HepG2 (cell line): Measurements from ENCODE around the gene TK1. TPM values are rescaled to one million over a fixed set of nuclear protein-coding genes. Genes with fewer than 3 reads are reported as not detected.
A peak's percentile ranks its signal among the peaks of the same experiment; 100 is the strongest.

ENCODE experiments used
- ARID3A ChIP-seq: IDR thresholded peaks from 2 replicates; pipeline ENCODE4 v1.6.1; 2012; ENCODE audit warnings: low read depth, low read length, improper control_type of control experiment
- ATF1 ChIP-seq: IDR thresholded peaks from 2 replicates; pipeline ENCODE4 v1.6.1; 2016; ENCODE audit warnings: mild to moderate bottlenecking, control low read depth
- CBX5 ChIP-seq: sonication (generic); formaldehyde crosslinking; IDR thresholded peaks from 2 replicates; pipeline ENCODE4 v1.4.0; 2020; ENCODE audit warnings: missing genetic modification reagents, borderline replicate concordance
- DBP ChIP-seq: sonication (generic); formaldehyde crosslinking; IDR thresholded peaks from 2 replicates; pipeline ENCODE4 v1.4.0; 2020; ENCODE audit warnings: missing genetic modification reagents; ENCODE audit errors: not compliant biosample characterization
- GATAD2A ChIP-seq: IDR thresholded peaks from 2 replicates; pipeline ENCODE4 v1.6.1; 2016
- HOXA5 ChIP-seq: sonication (generic); formaldehyde crosslinking; IDR thresholded peaks from 2 replicates; pipeline ENCODE4 v1.4.0; 2020; ENCODE audit warnings: missing genetic modification reagents
- KAT7 ChIP-seq: IDR thresholded peaks from 2 replicates; pipeline ENCODE4 v1.6.1; 2018; ENCODE audit warnings: borderline replicate concordance, missing compliant biosample characterization
- KDM1A ChIP-seq: IDR thresholded peaks from 2 replicates; pipeline ENCODE4 v1.6.1; 2016; ENCODE audit warnings: missing compliant biosample characterization
- KDM5A ChIP-seq: fragments of 200-600 bp; sonication (generic); IDR thresholded peaks from 2 replicates; pipeline ENCODE4 v1.7.0; 2018; ENCODE audit warnings: antibody characterized with exemption, mild to moderate bottlenecking, low read length, borderline replicate concordance
- KDM6A ChIP-seq: IDR thresholded peaks from 2 replicates; pipeline ENCODE4 v1.6.1; 2016; ENCODE audit warnings: low read depth
- KLF11 ChIP-seq: IDR thresholded peaks from 2 replicates; pipeline ENCODE4 v1.6.1; 2016; ENCODE audit warnings: missing compliant biosample characterization
- POLR2A ChIP-seq, 2 experiments: IDR thresholded peaks; 2 replicates each; pipeline ENCODE4 v1.6.1; 2011; ENCODE audit warnings: low read depth in 2 of 2, low read length in 2 of 2, mild to moderate bottlenecking in 1 of 2, moderate library complexity in 1 of 2; ENCODE audit not compliant: insufficient read depth in 1 of 2
- RFX3 ChIP-seq: IDR thresholded peaks from 2 replicates; pipeline ENCODE4 v1.6.1; 2016; ENCODE audit warnings: missing biosample characterization, missing genetic modification reagents
- RXRB ChIP-seq: IDR thresholded peaks from 2 replicates; pipeline ENCODE4 v1.6.1; 2016; ENCODE audit warnings: borderline replicate concordance, missing genetic modification reagents, missing compliant biosample characterization
- TFDP1 ChIP-seq: IDR thresholded peaks from 2 replicates; pipeline ENCODE4 v1.6.1; 2016; ENCODE audit warnings: missing compliant biosample characterization, missing genetic modification reagents, borderline replicate concordance
- ZBTB38 ChIP-seq: sonication (generic); formaldehyde crosslinking; IDR thresholded peaks from 2 replicates; pipeline ENCODE4 v1.5.1; 2020; ENCODE audit warnings: mild to moderate bottlenecking, missing genetic modification reagents
- ZNF24 ChIP-seq: fragments of 450-650 bp; IDR thresholded peaks from 2 replicates; pipeline ENCODE4 v1.6.1; 2017; ENCODE audit warnings: antibody characterized with exemption, mild to moderate bottlenecking
- ZNF329 ChIP-seq: sonication (generic); formaldehyde crosslinking; IDR thresholded peaks from 2 replicates; pipeline ENCODE4 v1.9.0; 2021; ENCODE audit warnings: low read depth, mild to moderate bottlenecking, missing genetic modification reagents
- ZNF354B ChIP-seq: sonication (generic); formaldehyde crosslinking; IDR thresholded peaks from 2 replicates; pipeline ENCODE4 v1.8.0; 2022; ENCODE audit warnings: mild to moderate bottlenecking, missing genetic modification reagents
- ZNF432 ChIP-seq: sonication (generic); formaldehyde crosslinking; IDR thresholded peaks from 2 replicates; pipeline ENCODE4 v1.5.0; 2020; ENCODE audit warnings: missing genetic modification reagents, mild to moderate bottlenecking, borderline replicate concordance
- ZNF772 ChIP-seq: sonication (generic); formaldehyde crosslinking; IDR thresholded peaks from 2 replicates; pipeline ENCODE4 v1.5.0; 2020; ENCODE audit warnings: mild to moderate bottlenecking, missing genetic modification reagents
- ZNF784 ChIP-seq: sonication (generic); formaldehyde crosslinking; IDR thresholded peaks from 2 replicates; pipeline ENCODE4 v1.5.1; 2020; ENCODE audit warnings: missing genetic modification reagents, mild to moderate bottlenecking, borderline replicate concordance
- ZSCAN12 ChIP-seq: sonication (generic); formaldehyde crosslinking; IDR thresholded peaks from 2 replicates; pipeline ENCODE4 v1.9.0; 2021; ENCODE audit warnings: mild to moderate bottlenecking, missing genetic modification reagents
- polyA plus RNA-seq, 8 experiments: library from polyadenylated mRNA; depleted of rRNA in 3 of 8; stranded (reverse) in 7 of 8; unstranded in 1 of 8; fragments of >200 nt; fragmentation: Illumina TruSeq in 4 of 8; extraction: Trizol in 4 of 8; gene quantifications; 2 replicates each; pipeline versions ENCODE4 v1.2.1 to v1.2.3, GENCODE V29; 2011 to 2016; ENCODE audit warnings: low read depth in 4 of 8, missing spikeins in 1 of 8, mixed read lengths in 1 of 8; ENCODE audit not compliant: insufficient read depth in 1 of 8
- total RNA-seq, 5 experiments: library from RNA; depleted of rRNA; stranded (reverse); fragments of >200 nt; fragmentation: Illumina TruSeq; extraction: Trizol; gene quantifications; 2 replicates each; pipeline ENCODE4 v1.2.3, GENCODE V29; 2016; ENCODE audit warnings: low read depth in 1 of 5
- TF ChIP-seq, protein P1 (sequence below): sonication (generic); formaldehyde crosslinking; IDR thresholded peaks from 2 replicates; pipeline ENCODE4 v1.5.1; 2020; ENCODE audit warnings: missing genetic modification reagents, mild to moderate bottlenecking, borderline replicate concordance

Gene TK1
- total and polyA plus RNA-seq, 2 of the 13 experiments (the other 11 are each of a cell fraction or from before 2014, with no cell fraction given): 45.0 to 96.0 TPM

- TF ChIP-seq ZNF329: no peak
- TF ChIP-seq GATAD2A (CRISPR knock-in tag): peak; percentile 44; the same call in 1 of the 2 replicates
- peak; percentile 61; the same call in 1 of the 2 replicates for TF ChIP-seq KAT7 (CRISPR knock-in tag)
- TF ChIP-seq ZNF772 (CRISPR knock-in tag): peak; percentile 87; the same call in 1 of the 2 replicates
- TF ChIP-seq ZNF354B (CRISPR knock-in tag): no peak
- peak; percentile 72 for TF ChIP-seq RXRB
- peak; percentile 61; the same call in 1 of the 2 replicates for TF ChIP-seq HOXA5 (CRISPR knock-in tag)
- TF ChIP-seq KDM5A: peak; percentile 97
- TF ChIP-seq, protein P1, sequence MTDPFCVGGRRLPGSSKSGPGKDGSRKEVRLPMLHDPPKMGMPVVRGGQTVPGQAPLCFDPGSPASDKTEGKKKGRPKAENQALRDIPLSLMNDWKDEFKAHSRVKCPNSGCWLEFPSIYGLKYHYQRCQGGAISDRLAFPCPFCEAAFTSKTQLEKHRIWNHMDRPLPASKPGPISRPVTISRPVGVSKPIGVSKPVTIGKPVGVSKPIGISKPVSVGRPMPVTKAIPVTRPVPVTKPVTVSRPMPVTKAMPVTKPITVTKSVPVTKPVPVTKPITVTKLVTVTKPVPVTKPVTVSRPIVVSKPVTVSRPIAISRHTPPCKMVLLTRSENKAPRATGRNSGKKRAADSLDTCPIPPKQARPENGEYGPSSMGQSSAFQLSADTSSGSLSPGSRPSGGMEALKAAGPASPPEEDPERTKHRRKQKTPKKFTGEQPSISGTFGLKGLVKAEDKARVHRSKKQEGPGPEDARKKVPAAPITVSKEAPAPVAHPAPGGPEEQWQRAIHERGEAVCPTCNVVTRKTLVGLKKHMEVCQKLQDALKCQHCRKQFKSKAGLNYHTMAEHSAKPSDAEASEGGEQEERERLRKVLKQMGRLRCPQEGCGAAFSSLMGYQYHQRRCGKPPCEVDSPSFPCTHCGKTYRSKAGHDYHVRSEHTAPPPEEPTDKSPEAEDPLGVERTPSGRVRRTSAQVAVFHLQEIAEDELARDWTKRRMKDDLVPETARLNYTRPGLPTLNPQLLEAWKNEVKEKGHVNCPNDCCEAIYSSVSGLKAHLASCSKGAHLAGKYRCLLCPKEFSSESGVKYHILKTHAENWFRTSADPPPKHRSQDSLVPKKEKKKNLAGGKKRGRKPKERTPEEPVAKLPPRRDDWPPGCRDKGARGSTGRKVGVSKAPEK (CRISPR knock-in tag): no peak
- TF ChIP-seq ZNF784 (CRISPR knock-in tag): peak; percentile 75; the same call in 1 of the 2 replicates
- TF ChIP-seq ARID3A: no peak
- no peak for TF ChIP-seq KDM1A (CRISPR knock-in tag)
- peak; percentile 55 for TF ChIP-seq DBP (CRISPR knock-in tag)
- peak; percentile 84; the same call in 1 of the 2 replicates for TF ChIP-seq CBX5 (CRISPR knock-in tag)
- peak; percentile 100 for TF ChIP-seq TFDP1 (CRISPR knock-in tag)
- no peak for TF ChIP-seq RFX3 (CRISPR knock-in tag)
- peak; percentile 59 to 74 for TF ChIP-seq POLR2A (IDR thresholded peaks at IDR 0.05; ENCODE audit: insufficient read depth in 1 of 2, low read depth in 2 of 2, low read length in 2 of 2)
- TF ChIP-seq ZBTB38 (CRISPR knock-in tag): peak; percentile 69
- TF ChIP-seq KDM6A (CRISPR knock-in tag): no peak
- TF ChIP-seq ZSCAN12: 0 out of 2 replicates have a peak, but pooled peaks have one; percentile 60
- TF ChIP-seq KLF11 (CRISPR knock-in tag): peak; percentile 82; the same call in 1 of the 2 replicates
- no peak for TF ChIP-seq ATF1 (CRISPR knock-in tag)
- no peak for TF ChIP-seq ZNF432 (CRISPR knock-in tag)
- TF ChIP-seq ZNF24: no peak
These were observed 27.3 kb upstream of the TK1 start, which contains the start of gene BIRC5 (continued) for GRCh38 chr17:78214016-78214705.
